Measurements from ENCODE around the gene RPP21.

GRCh38 chr6:30325150-30325872, 19.6 kb upstream of the RPP21 start:
- TF ChIP-seq CTCF (IDR thresholded peaks at IDR 0.05) = no peak
- no peak for TF ChIP-seq POLR2A (IDR thresholded peaks at IDR 0.05)

Data from testis (tissue), 2 donors.